Activated naive CD4-positive, alpha-beta T cell treated with anti-CD3 and anti-CD28 coated beads, Interleukin-2, amount 10 ng/mL, durations not matched to agents 7 days and 5 days (primary cell): ENCODE measurements around the gene MMAB.

ENCODE experiments used
- CTCF ChIA-PET: fragments of 350-600 bp; sonication (Branson Sonifier 250); formaldehyde crosslinking; loops from one replicate; lab custom pipeline; 2021; ENCODE audit warnings: antibody characterized with exemption; lab: Charles Lee
- DNase-seq: peaks from one replicate; pipeline ENCODE4 v3.0.0-alpha.2; 2020
- H3K27ac Mint-ChIP-seq: one replicate; pipeline ENCODE4 v1.8.0; 2021; ENCODE audit warnings: mild to moderate bottlenecking, moderate library complexity, mixed read lengths
- H3K27me3 Mint-ChIP-seq: one replicate; pipeline ENCODE4 v1.8.0; 2021; ENCODE audit warnings: mild to moderate bottlenecking, mixed read lengths
- H3K36me3 Mint-ChIP-seq: one replicate; pipeline ENCODE4 v1.8.0; 2021; ENCODE audit warnings: mixed read lengths
- H3K4me1 Mint-ChIP-seq: one replicate; pipeline ENCODE4 v1.8.0; 2021; ENCODE audit warnings: mixed read lengths
- H3K4me3 Mint-ChIP-seq: one replicate; pipeline ENCODE4 v1.8.0; 2021; ENCODE audit warnings: mild to moderate bottlenecking, moderate library complexity, mixed read lengths
- H3K9me3 Mint-ChIP-seq: one replicate; pipeline ENCODE4 v1.8.0; 2021; ENCODE audit warnings: mixed read lengths

The MMAB gene

GRCh38 chr12:109573029-109573913 is at the start of gene MMAB, which contains the start of gene MVK:
TSS of gene MMAB (minus strand) at chr12:109573504. CDS start at chr12:109573480, 24 bp downstream.
TSS of gene MVK (plus strand) at chr12:109573794. CDS start at chr12:109574823, 1,029 bp downstream.
- CTCF ChIA-PET = interaction anchor here (0.9 to 2.8 kb wide), 4 partner anchors 13 to 203 kb away, joined by 3 to 17 read pairs (median 5); no protein-coding TSS in a partner anchor
- Mint-ChIP-seq H3K4me1 (peaks cover 33% of the 10 kb centered on the region), H3K4me3 (peak within 1 kb of the TSS; percentile 88), H3K27me3 (peaks cover 6% of the 10 kb centered on the region), H3K9me3 (no peaks in the 10 kb centered on the region), H3K27ac (peak within 1 kb of the TSS; percentile 90), H3K36me3 (peaks cover 45% of the 10 kb centered on the region)
- DNase-seq = peak; percentile 100

GRCh38 chr12:109621901-109622364 is 48.6 kb upstream of the MMAB start:
- no peaks in the 10 kb centered on the region for H3K36me3 Mint-ChIP-seq
- H3K9me3 Mint-ChIP-seq = no peaks in the 10 kb centered on the region
- CTCF ChIA-PET = interaction anchor here (0.8 kb wide), 1 partner anchor 9 kb away, joined by 3 read pairs; no protein-coding TSS in a partner anchor
- no peak overlapping the region for H3K4me3 Mint-ChIP-seq
- peaks cover 60% of the 10 kb centered on the region for H3K27me3 Mint-ChIP-seq
- DNase-seq = no peak
- no peak overlapping the region for H3K27ac Mint-ChIP-seq
- H3K4me1 Mint-ChIP-seq = no peaks in the 10 kb centered on the region

- CTCF ChIA-PET = no interaction called here
Observed at GRCh38 chr12:109621211-109621694, 47.9 kb upstream of the MMAB start.

DNA sequence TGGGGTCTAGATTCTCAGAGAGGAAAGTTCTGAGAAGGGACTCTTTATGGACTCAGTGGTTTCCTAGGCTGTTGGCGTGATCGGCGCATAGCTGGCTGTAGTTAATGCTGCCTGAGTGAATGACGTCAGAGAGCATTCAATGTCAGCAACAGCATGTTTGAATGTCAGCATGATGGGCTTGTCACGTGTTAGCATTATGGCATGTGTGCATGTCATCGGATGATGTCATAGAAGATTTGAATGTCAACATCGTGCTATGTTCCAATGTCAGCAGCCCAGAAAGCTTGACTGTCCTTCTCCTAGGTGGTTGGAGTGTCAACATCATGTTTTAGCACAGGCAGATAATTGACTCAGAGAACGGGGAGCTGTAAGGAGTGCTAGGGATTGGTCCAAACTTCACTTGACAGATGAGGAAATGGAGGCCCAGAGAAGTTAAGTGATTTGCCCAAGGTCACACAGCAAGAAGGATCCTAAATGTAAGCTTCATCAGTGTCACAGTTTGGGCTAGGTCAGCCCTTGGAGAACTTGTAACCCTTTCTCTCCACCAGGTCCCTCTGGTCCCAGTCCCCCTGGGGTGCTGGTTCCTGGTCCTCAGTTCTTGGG is 45.8 kb upstream of the MMAB start:
- Mint-ChIP-seq H3K4me3 (no peak overlapping the region), H3K27ac (no peak overlapping the region), H3K4me1 (no peaks in the 10 kb centered on the region), H3K9me3 (no peaks in the 10 kb centered on the region), H3K27me3 (peaks cover 82% of the 10 kb centered on the region), H3K36me3 (no peaks in the 10 kb centered on the region)
- CTCF ChIA-PET = no interaction called here
- no peak for DNase-seq

More at GRCh38 chr12:109621211-109621694, 47.9 kb upstream of the MMAB start:
- Mint-ChIP-seq H3K27me3 (peaks cover 67% of the 10 kb centered on the region), H3K4me3 (no peak overlapping the region), H3K27ac (no peak overlapping the region), H3K36me3 (no peaks in the 10 kb centered on the region), H3K9me3 (no peaks in the 10 kb centered on the region), H3K4me1 (no peaks in the 10 kb centered on the region)
- no peak for DNase-seq

DNA sequence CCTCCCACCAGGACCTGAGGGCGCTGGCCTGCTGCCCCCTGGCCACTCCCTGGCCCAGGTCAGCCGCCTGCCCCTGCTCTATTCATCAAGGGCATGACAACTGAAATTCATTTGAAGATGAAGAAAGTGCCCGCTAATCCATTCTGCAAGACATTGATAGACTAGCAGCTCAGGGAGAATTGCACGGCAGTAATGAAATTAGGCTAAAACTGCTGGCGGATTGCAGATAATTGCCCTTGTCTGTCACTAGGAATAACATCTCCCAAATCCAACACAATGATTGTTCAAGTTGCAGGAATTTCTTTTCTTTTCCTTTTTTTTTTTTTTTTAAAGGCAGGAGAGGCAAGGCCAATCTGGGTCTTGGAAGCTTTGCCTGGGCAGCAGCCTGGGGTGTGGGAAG is 44.8 kb upstream of the MMAB start:
- Mint-ChIP-seq H3K36me3 (no peaks in the 10 kb centered on the region), H3K27me3 (peaks cover 82% of the 10 kb centered on the region), H3K4me1 (no peaks in the 10 kb centered on the region), H3K4me3 (no peak overlapping the region), H3K9me3 (no peaks in the 10 kb centered on the region), H3K27ac (no peak overlapping the region)
- CTCF ChIA-PET = no interaction called here
- DNase-seq = no peak

DNA sequence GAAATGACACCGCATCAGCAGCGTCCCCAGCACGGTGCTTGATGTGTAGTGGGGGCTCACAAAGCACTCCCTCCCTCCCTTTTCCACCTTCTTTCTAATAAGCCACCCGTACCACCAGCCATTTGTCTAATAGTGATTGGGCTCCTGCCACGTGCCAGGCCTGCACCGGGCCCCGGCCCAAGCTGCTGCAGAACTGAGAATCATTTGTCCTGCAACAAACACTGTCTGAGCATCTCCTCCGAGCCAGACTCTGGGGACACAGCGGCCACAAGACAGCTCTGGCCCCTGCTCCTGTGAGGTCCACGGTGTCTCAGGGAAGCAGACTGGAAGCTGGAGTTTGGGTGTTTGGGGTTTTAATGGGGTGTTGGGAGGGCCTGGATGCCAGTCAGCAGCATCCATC is 44.2 kb upstream of the MMAB start:
- no peak overlapping the region for H3K27ac Mint-ChIP-seq
- no peaks in the 10 kb centered on the region for H3K4me1 Mint-ChIP-seq
- H3K27me3 Mint-ChIP-seq = peaks cover 82% of the 10 kb centered on the region
- no peaks in the 10 kb centered on the region for H3K9me3 Mint-ChIP-seq
- H3K4me3 Mint-ChIP-seq = no peak overlapping the region
- no peaks in the 10 kb centered on the region for H3K36me3 Mint-ChIP-seq
- CTCF ChIA-PET = no interaction called here
- DNase-seq = no peak

DNA sequence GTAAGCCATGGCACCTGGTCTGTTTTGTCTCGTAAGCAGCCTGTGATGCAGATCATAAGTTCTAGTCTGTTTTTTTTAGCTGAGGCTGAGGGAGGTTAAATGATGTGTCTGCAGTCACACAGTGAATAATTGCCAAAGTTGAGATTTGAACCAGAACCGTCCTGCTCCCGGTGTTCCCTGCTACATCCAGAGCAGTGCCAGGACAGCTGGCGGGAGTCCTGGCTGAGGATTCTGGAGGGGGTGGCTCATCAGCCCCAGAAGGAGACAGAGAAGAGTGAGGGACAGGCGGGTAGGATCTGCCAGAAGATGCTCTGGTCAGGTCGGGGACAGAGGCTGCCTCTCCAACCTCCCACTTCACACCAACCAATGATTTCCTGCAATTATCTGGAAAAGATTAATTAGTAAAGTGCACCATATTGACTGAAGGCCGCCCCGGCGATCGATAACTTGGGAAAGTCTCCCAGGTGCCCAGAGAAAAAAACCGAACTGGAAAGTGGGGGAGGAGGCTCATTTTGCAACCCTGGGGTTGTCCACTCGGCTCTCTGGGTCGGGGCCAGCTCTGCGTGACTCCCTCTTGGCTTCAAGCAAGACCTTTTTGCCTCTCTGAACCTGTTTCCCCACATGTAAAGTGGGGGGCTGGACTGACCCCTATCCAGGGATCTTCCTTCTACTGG is 42.4 kb upstream of the MMAB start:
- H3K36me3 Mint-ChIP-seq = no peaks in the 10 kb centered on the region
- H3K27ac Mint-ChIP-seq = no peak overlapping the region
- no peaks in the 10 kb centered on the region for H3K4me1 Mint-ChIP-seq
- H3K9me3 Mint-ChIP-seq = no peaks in the 10 kb centered on the region
- H3K4me3 Mint-ChIP-seq = no peak overlapping the region
- CTCF ChIA-PET = no interaction called here
- peaks cover 79% of the 10 kb centered on the region for H3K27me3 Mint-ChIP-seq
- no peak for DNase-seq

- H3K27me3 Mint-ChIP-seq = peaks cover 72% of the 10 kb centered on the region
- CTCF ChIA-PET = interaction anchor here (0.8 to 2.4 kb wide), 3 partner anchors 9 to 95 kb away, joined by 3 to 13 read pairs (median 4); no protein-coding TSS in a partner anchor
Observed at GRCh38 chr12:109613649-109614455, 40.5 kb upstream of the MMAB start.

GRCh38 chr12:109612975-109613502 is 39.7 kb upstream of the MMAB start:
- DNase-seq = no peak
- Mint-ChIP-seq H3K36me3 (no peaks in the 10 kb centered on the region), H3K4me3 (no peak overlapping the region), H3K27ac (no peak overlapping the region), H3K9me3 (no peaks in the 10 kb centered on the region), H3K27me3 (peaks cover 72% of the 10 kb centered on the region), H3K4me1 (no peaks in the 10 kb centered on the region)
- CTCF ChIA-PET = interaction anchor here (0.8 to 2.4 kb wide), 3 partner anchors 9 to 94 kb away, joined by 3 to 13 read pairs (median 4); no protein-coding TSS in a partner anchor

More at GRCh38 chr12:109613649-109614455, 40.5 kb upstream of the MMAB start:
- no peaks in the 10 kb centered on the region for H3K36me3 Mint-ChIP-seq
- no peaks in the 10 kb centered on the region for H3K9me3 Mint-ChIP-seq
- no peak overlapping the region for H3K27ac Mint-ChIP-seq
- no peaks in the 10 kb centered on the region for H3K4me1 Mint-ChIP-seq
- H3K4me3 Mint-ChIP-seq = no peak overlapping the region
- no peak for DNase-seq

GRCh38 chr12:109612003-109612402 is 38.7 kb upstream of the MMAB start:
- Mint-ChIP-seq H3K27ac (no peak overlapping the region), H3K27me3 (peaks cover 78% of the 10 kb centered on the region), H3K9me3 (no peaks in the 10 kb centered on the region), H3K4me1 (no peaks in the 10 kb centered on the region), H3K4me3 (no peak overlapping the region), H3K36me3 (no peaks in the 10 kb centered on the region)
- CTCF ChIA-PET = interaction anchor here (2.4 kb wide), 1 partner anchor 15 kb away, joined by 13 read pairs; no protein-coding TSS in a partner anchor
- no peak for DNase-seq

GRCh38 chr12:109611223-109611622 is 37.9 kb upstream of the MMAB start:
- Mint-ChIP-seq H3K36me3 (no peaks in the 10 kb centered on the region), H3K4me1 (no peaks in the 10 kb centered on the region), H3K27ac (no peak overlapping the region), H3K4me3 (no peak overlapping the region), H3K27me3 (peaks cover 78% of the 10 kb centered on the region), H3K9me3 (no peaks in the 10 kb centered on the region)
- no peak for DNase-seq
- CTCF ChIA-PET = no interaction called here

- H3K27me3 Mint-ChIP-seq = peaks cover 77% of the 10 kb centered on the region
- no peaks in the 10 kb centered on the region for H3K4me1 Mint-ChIP-seq
- H3K27ac Mint-ChIP-seq = no peak overlapping the region
- H3K4me3 Mint-ChIP-seq = no peak overlapping the region
- CTCF ChIA-PET = interaction anchor here (1.0 to 1.1 kb wide), 2 partner anchors 12 to 13 kb away, joined by 3 to 4 read pairs; no protein-coding TSS in a partner anchor
- DNase-seq = no peak
- H3K9me3 Mint-ChIP-seq = no peaks in the 10 kb centered on the region
- no peaks in the 10 kb centered on the region for H3K36me3 Mint-ChIP-seq
Observed at GRCh38 chr12:109610523-109610922, 37.2 kb upstream of the MMAB start.

- Mint-ChIP-seq H3K9me3 (no peaks in the 10 kb centered on the region), H3K27me3 (peaks cover 79% of the 10 kb centered on the region), H3K36me3 (no peaks in the 10 kb centered on the region), H3K27ac (no peak overlapping the region), H3K4me3 (no peak overlapping the region), H3K4me1 (no peaks in the 10 kb centered on the region)
- CTCF ChIA-PET = interaction anchor here (1.1 kb wide), 1 partner anchor 12 kb away, joined by 4 read pairs; no protein-coding TSS in a partner anchor
- DNase-seq = no peak
Observed at GRCh38 chr12:109609342-109609741, 36.0 kb upstream of the MMAB start.
